ELF-1 (cell line): ENCODE measurements around the gene MALAT1.
A peak's percentile ranks its signal among the peaks of the same experiment; 100 is the strongest.
"Not testable (repeated sequence)": the region's sequence is repeated elsewhere in the genome, so short reads cannot be mapped to it uniquely, and the experiment has no call there.

ENCODE experiments used
- DNase-seq: peaks from one replicate; pipeline ENCODE4 v3.0.0-alpha.2; 2016; ENCODE audit warnings: low read depth, low spot score

MALAT1 gene

DNA sequence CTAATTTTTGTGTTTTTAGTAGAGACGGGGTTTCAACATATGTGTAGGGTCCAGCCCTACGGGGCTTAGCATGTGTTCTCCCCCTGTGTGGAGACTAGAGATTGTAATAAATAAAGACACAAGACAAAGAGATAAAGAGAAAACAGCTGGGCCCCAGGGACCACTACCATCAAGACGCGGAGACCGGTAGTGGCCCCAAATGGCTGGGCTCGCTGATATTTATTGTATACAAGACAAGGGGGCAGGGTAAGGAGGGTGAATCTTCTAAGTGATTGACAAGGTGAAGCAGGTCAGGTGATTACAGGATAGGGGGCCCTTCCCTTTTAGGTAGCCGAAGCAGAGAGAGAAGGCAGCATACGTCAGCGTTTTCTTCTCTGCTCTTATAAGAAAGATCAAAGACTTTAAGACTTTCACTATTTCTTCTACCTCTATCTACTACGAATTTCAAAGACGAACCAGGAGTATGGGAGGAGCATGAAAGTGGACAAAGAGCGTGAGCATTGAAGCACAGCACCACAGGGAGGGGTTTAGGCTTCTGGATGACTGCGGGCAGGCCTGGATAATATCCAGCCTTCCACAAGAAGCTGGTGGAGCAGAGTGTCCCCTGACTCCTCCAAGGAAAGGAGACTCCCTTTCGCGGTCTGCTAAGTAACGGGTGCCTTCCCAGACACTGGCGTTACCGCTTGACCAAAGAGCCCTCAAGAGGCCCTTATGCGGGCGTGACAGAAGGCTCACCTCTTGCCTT, 23.1 kb downstream of the MALAT1 start:
- DNase-seq = peak; percentile 65

DNA sequence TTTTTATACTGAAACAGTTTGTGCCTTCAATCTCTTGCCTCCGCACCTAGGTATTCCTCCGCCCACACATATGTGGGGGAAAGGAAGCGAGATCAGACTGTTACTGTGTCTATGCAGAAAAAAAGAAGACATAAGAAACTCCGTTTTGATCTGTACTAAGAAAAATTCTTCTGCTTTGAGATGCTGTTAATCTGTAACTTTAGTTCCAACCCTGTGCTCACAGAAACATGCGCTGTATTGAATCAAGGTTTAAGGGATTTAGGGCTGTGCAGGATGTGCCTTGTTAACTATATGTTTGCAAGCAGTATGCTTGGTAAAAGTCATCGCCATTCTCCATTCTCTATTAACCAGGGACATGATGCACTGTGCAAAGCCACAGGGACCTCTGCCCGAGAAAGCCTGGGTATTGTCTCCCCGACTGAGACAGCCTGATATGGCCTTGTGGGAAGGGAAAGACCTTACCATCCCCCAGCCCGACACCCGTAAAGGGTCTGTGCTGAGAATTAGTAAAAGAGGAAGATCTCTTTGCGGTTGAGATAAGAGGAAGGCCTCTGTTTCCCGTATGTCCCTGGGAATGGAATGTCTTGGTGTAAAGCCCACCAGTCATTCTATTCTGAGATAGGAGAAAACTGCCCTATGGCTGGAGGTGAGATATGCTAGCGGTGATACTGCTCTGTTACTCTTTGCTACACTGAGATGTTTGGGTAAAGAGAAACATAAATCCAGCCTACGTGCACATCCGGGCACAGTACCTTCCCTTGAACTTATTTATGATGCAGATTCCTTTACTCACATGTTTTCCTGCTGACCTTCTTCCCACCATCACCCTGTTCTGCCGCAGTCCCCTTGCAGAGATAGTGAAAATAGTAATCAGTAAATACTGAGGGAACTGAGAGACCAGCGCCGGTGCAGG, 24.1 kb downstream of the MALAT1 start:
- peak; percentile 82 for DNase-seq

DNA sequence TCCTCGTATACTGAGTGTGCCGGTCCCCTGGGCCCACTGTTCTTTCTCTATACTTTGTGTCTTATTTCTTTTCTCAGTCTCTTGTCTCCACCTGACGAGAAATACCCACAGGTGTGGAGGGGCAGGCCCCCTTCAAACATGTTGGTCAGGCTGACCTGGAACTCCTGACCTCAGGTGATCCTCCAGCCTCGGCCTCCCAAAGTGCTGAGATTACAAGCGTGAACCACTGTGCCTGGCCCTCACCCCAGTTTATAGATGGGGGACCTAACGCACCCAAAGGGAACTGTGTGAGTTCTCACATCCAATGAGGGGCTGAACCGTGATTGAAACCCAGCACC, 24.8 kb downstream of the MALAT1 start:
- not testable (repeated sequence) for DNase-seq

DNA sequence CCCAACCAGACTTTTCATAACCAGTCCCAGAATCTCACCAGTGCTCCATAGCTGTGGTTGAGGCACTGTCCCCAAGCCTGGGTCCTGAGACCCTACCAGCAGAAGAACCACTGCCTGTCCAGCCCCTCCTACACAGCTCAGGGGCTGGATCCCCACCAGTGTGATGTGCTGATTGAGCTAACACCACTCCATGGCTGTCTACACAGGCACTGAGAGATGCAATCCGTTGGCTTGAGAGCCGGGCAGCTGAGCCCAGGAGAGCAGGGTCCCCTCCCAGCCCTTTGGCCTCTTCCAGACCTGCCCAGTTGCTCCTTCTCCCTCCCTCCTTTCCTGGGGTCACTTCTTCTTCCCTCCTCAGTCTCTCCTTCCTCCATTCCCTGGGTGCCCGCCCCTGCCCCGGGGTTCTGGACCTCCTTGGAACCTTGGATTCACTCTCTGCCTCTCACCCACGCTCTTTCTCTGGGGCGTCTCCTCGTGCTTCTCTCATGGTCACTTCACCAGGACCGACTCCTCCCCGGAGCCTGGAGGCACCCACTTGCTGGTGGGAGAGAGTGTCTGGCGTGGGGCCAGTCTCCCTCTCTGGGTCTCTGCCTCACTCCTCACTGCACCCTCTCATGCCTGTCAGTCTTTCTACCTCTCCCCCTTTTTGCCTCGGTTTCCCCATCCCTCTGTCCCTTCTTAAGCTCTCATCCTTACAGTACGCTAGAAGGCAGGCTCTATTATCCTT, 25.3 kb downstream of the MALAT1 start:
- DNase-seq = peak; percentile 49

DNA sequence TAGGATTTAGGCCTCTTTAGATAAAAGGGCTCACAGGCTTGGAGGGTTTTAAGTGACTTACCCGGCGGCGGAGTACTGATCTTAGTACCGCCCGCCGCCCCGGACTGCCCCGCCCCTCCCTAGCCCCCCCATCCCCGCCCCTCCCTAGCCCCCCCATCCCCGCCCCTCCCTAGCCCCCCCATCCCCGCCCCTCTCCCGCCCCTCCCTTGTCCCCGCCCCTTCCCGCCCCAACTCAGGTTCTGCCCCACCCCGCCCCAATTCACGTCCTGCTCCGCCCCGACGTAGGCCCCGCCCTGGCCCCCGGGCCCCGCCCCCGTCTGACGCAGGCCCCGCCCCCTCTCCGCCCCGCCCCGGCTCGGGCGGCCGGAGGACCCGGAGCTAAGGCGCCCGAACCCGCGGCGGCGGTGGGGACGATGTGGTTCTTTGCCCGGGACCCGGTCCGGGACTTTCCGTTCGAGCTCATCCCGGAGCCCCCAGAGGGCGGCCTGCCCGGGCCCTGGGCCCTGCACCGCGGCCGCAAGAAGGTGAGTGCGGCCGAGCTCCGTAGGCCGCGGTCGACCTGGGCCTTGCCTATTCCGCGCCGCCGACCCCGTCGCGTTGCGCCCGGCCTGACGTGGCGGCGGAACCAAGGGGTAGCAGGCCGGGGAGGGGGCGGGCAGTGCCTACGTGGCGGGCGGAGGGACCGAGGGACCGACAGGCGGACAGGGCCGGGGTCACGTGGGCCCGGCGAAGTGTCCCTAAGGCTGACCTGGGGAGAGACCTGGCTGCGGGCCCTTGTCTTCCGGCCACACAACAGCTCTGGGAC, 26.1 kb downstream of the MALAT1 start, which contains the start of gene SCYL1:
TSS of gene SCYL1 (plus strand) at position 343 of the 805 bp plus-strand sequence. CDS start at position 414, 71 bp downstream.
- peak; percentile 68 for DNase-seq

DNA sequence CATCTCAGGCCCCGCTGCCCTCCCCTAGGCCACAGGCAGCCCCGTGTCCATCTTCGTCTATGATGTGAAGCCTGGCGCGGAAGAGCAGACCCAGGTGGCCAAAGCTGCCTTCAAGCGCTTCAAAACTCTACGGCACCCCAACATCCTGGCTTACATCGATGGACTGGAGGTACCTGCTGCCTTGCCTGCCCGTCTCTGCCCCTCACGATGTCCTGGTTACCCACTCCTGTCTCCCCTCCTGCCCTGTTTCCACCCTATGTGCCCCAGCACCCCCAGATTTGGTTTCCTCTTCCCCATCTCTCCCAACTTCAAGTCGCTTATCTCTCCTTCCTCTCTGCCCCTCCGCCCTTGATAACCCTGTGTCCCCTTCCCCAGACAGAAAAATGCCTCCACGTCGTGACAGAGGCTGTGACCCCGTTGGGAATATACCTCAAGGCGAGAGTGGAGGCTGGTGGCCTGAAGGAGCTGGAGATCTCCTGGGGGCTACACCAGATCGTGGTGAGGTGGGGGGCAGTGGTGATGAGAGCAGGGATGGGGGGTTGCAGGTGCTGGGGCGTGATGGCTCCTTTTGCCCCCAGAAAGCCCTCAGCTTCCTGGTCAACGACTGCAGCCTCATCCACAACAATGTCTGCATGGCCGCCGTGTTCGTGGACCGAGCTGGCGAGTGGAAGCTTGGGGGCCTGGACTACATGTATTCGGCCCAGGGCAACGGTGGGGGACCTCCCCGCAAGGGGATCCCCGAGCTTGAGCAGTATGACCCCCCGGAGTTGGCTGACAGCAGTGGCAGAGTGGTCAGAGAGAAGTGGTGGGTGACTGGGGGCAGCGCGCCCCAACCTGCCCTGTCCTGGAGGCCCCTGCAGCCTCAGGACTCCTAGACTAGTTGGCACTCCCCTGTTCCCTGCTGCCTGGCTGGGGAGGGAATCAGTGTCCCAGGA, 27.0 kb downstream of the MALAT1 start:
- DNase-seq = no peak

DNA sequence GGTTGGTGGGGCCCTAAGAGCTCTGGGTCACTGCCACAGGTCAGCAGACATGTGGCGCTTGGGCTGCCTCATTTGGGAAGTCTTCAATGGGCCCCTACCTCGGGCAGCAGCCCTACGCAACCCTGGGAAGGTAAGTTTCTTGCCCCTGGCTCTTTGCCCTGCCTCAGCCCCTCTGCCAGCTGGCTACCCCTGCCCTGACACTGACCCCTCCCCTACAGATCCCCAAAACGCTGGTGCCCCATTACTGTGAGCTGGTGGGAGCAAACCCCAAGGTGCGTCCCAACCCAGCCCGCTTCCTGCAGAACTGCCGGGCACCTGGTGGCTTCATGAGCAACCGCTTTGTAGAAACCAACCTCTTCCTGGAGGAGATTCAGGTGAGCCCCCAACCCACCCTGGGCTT, 27.9 kb downstream of the MALAT1 start:
- no peak for DNase-seq

DNA sequence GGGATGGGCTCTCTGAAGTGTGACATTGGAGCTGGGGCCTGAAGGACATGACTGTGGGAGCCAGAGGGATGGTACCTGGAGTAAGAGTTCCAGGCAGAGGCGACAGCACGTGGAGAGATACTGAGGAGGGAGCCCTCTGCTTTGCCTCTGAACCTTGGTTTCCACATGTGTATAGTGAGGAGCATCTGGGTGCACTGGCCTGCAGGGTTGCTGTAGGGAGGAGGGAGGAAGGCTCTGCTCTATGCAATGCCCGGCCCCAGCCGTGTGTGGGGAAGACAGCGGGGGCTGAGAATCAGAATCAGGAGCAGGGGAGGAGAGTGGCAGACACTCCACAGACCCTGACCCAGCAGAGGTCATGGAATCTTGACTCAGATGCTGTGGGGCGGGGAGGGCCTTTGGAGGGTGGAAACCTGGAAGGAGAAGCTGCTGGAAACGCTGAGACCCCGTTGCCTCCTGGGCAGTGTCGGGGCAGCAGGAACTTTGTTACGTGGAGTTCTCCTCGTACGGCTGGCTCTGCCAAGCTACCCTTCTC, 30.0 kb downstream of the MALAT1 start:
- DNase-seq = no peak

DNA sequence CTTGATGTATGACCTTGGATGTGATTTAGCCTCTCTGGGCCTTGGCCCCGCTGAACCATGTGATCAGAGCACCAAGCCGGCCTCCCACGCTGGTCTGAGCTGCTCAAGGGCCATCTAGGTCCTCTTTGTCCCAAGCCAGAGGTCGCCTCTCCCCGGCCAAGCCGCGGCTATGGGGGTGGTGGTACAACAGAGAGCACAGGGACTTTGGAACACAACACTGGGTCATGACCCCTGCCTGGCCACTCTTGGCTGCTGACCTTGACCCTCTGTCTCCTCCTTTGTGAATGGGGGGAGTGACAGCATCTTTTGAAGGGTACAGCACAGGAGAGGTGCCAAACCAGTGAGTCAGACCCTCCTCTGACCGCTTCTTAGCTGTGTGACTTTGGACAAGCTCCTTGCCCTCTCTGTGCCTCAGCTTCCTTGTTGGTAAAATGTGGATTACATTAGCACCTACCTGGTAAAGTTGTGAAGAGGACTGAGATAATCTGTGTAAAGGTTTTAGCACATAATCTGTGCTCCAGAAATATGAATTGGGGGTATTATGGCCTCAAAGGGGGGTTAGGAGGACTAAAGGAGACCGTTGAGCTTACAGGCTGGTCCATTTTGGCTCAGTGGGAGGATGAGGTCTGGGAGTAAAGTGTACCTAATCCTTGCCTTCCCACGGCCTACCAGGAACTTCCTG, 30.8 kb downstream of the MALAT1 start:
- DNase-seq = no peak

DNA sequence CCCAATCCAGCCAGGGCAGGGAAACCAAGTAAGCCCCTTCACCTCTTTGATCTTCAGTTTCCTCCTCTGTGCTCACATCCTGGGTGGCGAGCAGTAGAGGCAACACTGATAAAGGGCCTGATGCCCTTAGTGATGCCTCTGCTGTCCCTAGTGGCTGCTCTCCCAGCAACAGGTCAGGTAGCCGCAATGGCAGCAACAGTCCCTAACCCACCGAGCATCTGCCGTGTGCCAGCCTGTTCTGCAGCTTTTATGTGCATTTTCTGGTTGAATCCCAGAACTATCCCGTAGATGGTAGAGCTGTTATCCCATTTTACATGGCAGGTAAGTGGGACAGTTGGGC, 31.3 kb downstream of the MALAT1 start:
- peak; percentile 38 for DNase-seq

DNA sequence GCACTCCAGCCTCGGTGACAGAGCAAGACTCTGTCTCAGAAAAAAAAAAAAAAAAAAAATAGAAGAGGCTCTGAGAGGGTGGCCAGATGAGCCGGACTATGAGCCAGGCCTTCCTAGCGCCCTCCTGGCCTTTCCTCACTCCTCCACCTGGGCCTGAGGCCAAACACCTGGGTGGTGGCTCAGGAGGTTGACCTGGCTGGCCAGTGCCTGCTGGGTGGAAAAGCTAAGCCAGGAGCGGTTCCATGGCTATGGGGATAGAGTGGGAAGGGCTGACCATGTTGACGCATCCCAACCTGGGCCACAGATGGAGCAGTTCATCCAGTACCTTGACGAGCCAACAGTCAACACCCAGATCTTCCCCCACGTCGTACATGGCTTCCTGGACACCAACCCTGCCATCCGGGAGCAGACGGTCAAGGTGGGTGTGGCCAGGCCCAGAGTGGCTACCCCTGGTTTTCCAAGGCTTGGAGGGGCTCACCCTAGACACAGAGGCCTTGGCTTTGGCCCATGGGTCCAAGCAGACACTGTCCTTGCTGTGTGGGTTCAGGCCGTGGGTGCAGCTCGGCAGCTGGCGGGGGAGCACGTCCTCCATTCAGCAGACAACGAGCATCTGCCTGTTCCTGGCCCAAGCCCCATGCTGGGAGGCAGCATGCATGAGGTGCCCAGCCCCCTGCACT, 33.7 kb downstream of the MALAT1 start:
- DNase-seq = no peak

DNA sequence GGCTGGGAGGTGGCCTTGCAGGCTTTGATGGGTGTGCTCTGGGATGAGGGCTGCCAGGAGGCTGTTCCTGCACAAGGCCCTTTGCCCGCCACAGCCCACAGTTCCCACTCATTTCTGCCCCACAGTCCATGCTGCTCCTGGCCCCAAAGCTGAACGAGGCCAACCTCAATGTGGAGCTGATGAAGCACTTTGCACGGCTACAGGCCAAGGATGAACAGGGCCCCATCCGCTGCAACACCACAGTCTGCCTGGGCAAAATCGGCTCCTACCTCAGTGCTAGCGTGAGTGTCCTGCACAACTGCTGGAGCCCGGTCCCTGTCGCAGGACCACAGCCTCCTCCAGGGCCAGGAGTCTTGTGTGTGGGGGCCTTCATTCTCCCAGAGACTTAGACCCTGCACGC, 36.3 kb downstream of the MALAT1 start:
- no peak for DNase-seq

DNA sequence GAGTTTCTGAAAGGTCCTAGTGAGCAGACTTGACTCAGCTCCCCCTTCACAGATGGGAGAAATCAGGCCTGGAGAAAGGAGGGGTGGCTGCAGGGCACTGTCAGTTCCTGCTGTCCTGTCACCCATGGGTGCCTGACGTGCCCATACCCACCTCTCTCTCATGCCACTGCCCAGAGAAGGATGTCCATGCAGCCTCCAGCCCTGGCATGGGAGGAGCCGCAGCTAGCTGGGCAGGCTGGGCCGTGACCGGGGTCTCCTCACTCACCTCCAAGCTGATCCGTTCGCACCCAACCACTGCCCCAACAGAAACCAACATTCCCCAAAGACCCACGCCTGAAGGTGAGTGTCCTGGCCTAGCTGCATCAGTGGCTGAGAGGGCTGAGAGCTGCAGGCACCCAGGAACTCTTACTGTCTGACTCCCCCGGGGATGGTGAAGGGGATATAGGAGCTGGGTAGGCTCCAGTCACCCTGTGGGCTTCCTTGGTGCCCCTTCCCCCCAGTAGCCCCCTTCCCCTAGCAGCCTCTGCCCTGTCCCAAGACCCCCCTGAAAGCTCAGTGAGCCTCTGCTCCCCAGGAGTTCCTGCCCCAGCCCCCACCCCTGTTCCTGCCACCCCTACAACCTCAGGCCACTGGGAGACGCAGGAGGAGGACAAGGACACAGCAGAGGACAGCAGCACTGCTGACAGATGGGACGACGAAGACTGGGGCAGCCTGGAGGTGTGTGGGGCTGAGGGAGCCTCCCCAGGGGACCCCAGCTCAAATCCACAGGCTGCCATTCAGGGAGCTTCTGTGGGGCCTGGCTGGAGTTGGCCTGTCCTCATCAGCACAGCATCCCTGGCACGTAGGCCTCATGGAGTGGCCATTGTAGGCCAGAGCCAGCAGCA, 37.8 kb downstream of the MALAT1 start:
- DNase-seq = no peak

DNA sequence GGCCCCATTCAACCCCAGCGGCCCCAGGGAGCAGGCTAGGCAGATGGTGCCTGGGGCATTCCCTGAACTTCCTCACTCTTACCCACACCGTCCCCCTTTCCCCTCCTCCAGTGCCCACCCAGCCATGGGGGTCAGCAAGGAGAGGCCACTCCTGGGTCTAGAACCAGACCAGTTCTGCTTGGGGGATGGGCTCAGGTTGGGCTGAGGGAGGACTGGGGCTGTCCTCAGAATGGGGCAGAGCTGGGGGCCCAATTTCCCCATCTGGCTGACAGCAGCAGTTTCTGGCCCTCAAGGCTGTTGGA, 38.4 kb downstream of the MALAT1 start:
- no peak for DNase-seq

DNA sequence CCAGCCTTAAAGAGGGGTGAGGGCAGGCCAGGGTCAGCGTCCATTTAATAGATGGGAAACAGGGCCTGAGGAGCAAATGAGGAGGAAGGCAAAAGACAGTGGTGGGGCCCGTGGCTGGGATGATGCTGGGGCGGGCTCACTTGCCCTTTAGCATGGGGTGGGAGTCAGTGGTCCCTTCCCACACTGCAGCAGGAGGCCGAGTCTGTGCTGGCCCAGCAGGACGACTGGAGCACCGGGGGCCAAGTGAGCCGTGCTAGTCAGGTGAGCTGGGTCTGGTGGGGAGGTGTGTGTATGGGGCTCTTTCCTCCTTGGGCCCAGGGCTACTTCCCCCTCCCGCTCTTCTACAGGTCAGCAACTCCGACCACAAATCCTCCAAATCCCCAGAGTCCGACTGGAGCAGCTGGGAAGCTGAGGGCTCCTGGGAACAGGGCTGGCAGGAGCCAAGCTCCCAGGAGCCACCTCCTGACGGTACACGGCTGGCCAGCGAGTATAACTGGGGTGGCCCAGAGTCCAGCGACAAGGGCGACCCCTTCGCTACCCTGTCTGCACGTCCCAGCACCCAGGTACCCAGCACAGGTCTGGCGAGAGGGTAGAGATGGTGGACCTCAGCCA, 38.9 kb downstream of the MALAT1 start:
- DNase-seq = no peak

DNA sequence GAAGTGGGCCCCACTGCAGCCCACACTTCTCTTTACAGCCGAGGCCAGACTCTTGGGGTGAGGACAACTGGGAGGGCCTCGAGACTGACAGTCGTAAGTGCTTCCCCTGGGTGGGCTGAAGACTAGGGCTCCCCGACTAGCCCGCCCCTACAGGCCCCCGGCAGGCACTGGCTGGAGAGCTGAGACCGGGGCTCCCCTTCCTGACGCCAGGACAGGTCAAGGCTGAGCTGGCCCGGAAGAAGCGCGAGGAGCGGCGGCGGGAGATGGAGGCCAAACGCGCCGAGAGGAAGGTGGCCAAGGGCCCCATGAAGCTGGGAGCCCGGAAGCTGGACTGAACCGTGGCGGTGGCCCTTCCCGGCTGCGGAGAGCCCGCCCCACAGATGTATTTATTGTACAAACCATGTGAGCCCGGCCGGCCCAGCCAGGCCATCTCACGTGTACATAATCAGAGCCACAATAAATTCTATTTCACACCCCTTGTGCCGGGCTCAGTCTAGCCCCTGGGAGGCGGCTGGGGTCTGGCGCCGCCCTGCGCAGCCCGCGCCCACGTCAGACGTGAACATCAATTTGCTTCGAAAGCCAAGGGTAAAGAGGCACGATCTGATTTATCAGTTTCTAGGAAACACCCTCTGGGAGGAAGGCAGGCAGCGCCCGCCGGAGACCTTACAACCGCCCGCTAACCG, 39.5 kb downstream of the MALAT1 start:
- no peak for DNase-seq
